HG02852 (cell line): ENCODE results near the gene ZBTB20.
A peak's percentile ranks its signal among the peaks of the same experiment; 100 is the strongest.

Source experiments
- ATAC-seq: cut with Tn5 transposase; IDR thresholded peaks from one replicate; pipeline ENCODE4 v1.9.1; 2021; ENCODE audit warnings: mild to moderate bottlenecking, moderate library complexity; ENCODE audit not compliant: unreplicated experiment

Gene ZBTB20

DNA sequence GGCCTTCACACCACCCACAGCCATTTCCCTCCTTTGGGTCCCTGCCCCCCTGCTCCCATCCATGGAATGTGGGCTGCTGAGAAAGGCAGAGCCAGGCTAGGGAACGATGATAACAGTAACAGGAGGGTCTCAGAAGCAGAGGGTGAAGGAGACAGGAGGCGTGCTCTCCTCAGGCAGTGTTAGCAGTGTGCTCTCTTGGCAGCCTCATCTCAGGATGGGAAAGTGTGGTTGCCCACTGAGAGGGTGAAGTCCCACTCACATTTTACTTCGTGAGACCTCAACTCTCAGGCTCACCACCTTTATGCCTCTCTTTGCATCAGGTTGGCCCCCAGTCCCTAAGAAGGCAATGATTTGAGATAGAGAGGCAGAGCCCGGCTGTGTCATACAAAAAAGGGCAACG, 828.8 kb downstream of the ZBTB20 start:
- no peak for ATAC-seq

GRCh38 chr3:114314282-114314681, 832.8 kb downstream of the ZBTB20 start:
- ATAC-seq: no peak

DNA sequence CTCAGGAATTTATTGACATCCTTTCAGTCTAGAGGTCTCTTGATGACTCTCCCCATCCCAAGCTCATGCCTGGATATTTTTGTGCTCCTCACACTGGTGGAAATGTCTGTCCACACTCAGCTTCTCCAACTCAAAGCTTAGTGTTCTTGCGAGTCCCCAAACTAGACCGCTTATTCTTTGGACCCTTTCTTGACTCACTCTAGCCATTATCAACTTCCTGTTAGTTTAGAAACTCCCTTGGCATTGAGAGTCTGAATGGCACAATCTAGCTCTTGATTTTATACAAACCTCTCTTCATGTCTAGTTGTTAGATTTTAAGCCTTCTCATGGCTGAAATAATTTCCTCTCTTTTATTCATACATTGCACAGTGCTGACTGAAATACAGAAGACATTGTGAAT, 833.7 kb downstream of the ZBTB20 start:
- no peak for ATAC-seq

DNA sequence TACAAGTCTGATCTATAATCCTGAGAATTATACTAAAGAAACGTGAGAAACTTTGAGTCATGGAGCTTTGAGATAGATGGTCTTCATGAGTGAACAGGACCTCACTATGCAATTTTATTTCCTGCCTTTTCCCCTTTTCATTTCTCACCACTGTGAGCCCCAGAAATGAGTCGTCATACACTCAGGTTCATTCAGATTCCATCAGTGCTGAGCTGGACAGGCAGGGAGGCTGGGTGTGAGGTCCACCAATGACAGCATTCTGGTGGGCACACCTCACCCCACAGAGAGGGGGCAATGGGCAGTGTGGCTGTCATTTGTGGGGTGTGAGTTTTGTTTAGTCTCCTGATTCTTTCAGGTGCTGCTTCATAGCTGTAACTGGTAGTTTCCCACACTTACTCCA, 836.4 kb downstream of the ZBTB20 start:
- no peak for ATAC-seq

- ATAC-seq: peak; percentile 79
These were observed 838.3 kb downstream of the ZBTB20 start for GRCh38 chr3:114308830-114309229.

GRCh38 chr3:114308377-114308776, 838.7 kb downstream of the ZBTB20 start:
- no peak for ATAC-seq

GRCh38 chr3:114307832-114308231, 839.3 kb downstream of the ZBTB20 start:
- ATAC-seq: no peak

DNA sequence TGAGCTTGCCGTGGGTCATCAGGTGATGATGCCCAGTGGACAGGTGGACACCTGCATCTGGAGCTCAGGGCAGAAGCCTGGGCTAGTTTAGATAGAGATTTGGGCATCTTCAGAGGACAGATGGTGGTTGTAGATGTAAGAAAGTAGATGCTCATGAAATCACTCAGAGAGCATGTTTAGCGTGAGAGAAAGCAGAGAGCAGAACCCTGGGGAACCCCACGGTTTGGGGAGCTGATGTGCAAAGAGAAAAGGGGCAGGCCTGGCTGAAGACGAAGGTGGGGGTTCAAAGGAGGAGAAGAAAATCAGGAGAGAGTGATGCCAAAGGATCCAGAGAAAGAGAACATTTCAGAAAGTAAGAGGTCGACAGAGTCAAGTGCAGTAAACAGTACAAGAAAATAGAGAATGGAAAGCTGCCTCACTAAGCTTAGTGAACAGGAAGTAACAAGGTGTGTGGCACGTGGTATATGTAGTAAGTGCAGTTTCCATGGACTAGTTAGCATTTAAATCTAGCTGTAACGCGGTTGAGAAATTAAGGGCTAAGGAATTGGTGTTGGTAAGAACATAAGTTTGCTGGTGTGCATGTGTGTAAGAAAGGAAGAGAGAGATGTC, 839.8 kb downstream of the ZBTB20 start:
- ATAC-seq: peak; percentile 73

DNA sequence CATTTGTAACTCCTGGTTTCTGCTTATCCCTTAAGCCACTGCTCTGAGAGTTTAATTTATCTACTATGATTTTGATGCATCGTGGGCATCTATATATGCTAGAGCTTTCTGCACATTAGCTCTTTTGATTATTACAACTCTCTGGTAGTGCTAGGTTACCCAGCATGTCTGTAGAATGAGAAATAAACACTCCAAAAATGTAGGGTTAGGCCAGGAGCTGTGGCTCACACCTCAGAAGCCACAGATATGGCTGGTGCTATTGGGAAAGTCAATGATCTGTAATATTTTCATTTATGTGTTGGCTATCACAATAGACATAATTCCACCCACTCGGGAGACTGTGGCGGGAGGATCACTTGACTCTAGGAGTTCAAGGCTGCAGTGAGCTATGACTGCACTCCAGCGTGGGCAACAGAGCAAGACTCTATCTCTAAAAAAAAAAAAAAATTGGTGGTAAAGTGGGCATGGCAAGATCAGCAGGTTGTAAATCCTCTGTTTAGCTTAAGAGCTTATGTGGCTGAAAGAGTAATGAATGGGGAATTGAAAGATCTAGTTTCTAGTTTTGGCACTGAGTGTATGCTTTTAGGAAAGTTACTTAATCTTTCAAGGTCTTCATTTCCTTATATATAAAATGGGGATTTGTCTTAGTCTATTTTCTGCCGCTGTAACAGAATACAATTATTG, 847.0 kb downstream of the ZBTB20 start:
- ATAC-seq: peak; percentile 71

GRCh38 chr3:114299421-114299820, 847.7 kb downstream of the ZBTB20 start:
- ATAC-seq: no peak

DNA sequence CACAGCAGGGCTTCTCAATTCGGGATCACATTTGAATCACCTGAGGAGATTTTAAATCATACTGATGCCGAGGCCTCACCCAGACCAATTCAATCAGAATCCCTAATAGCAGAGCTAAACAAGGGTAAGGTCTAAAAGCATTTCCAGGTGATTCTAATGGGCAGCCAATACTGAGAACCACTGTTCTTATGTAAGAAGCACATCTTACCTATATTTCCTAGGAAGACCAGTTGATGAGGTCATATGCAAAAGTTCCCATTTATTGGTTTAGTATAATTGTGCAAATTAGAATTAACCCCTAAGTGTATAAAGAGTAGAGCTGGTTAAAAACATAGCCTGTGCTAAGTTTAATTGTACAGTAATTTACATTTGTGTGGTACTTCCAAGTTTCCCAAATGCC, 851.1 kb downstream of the ZBTB20 start:
- no peak for ATAC-seq

DNA sequence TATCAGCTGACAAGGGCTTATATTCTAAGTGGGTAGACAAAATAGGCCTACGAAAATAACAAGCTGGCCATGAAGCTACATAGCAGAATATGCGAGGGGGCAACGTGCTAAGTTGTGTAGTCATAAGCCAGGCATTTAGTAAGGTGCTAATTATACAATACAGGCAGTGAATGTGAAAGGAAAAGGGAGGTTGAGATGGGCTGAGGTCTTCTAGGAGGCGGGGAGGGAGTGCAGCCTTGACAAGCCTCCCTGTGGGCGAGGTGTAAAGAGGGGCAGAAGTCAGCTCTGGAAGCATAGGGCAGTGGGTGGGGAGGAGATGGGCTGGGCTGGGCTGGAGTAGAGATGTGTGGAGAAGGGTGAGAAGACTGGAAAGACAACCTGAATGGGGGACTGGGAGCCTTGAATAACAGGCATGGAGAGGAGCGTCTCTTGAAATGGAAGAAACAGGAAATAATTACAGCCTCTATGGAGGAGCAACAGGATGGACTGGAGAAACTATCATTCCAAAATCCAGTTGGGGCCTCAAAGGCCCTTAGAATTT, 852.1 kb downstream of the ZBTB20 start:
- ATAC-seq: no peak

DNA sequence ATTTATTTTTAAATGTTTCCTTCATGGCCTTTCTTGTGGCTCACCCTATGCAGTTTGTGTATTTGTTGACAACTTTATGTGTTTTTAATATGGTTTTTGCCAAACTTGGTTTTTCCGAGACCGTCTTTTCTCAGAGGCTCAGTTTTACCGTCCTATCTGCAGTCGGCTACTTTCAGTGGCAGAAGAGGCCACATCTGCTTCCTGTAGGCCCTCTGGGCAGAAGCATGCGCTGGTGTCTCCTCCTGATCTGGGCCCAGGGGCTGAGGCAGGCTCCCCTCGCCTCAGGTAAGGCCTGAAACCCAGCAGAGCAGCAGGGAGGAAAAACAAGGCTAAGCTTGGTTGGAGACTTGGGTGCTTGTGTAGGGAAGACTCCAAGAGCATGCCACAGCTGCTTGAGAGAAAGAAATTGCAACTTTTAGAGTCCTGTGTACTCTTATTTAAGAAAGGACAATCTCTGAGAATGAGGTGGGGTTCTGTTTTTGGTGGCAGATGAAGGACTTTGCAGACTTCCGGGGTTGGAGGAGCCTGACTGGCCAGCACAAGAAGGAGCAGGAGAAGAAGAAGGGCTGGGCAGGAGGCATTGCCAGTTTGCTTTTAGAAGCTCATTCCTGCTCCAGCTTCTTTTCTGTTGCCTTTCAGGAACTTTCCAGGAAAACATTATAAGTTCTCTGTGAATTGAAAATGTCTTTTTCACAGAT, 853.1 kb downstream of the ZBTB20 start, which contains the start of gene TIGIT:
Gene TIGIT (plus strand): TSS at position 191 of the 698 bp plus-strand sequence. CDS start 34 bp downstream, at position 225.
- ATAC-seq: no peak

DNA sequence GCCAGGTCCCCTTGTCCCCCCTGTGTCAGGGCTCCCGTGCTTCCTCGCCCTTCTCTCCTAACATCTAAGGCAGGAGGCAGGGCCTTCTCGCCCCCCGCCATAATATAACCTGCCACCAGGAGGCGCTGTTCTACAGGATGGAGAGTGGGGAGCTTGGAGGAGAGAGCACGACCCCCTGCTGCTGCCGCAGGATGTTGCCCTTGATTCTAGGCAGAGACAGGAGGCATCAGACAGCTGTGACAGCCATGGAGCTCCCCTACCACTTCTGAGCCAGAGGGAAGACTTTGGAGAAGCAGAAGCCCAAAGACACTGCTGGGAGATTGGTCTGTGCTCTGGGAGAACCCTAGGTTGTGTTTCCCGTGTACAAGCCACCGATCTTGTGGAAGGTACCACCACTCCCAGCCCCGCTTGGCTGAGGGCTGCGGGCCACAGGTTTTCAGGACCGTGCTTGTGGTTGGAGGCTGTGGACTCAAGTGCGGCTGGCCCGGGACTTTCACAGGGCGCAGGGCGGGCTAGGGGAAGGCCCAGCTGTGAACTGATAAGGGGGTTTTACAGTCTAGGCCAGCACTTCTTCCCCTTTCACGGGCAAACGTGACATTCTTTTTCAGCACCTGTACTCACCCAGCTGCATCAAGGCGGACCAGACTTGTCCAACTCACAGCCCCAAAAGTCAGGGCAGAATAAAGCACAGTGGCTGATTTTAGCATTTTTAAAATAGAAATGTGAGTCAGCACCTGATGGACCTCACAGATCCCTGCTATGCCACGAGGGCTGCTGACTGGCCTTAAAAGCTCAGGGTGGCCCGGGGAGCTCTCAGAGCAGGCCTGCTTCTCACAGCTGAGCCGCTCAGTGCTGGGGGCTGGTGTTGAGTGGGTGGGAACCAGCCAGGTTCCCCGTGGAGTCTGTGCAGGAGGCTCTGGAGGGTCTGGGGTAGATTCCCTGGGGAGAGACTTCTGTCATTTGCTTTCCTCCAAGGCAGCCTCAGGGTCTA, 855.9 kb downstream of the ZBTB20 start:
- ATAC-seq: peak; percentile 91

DNA sequence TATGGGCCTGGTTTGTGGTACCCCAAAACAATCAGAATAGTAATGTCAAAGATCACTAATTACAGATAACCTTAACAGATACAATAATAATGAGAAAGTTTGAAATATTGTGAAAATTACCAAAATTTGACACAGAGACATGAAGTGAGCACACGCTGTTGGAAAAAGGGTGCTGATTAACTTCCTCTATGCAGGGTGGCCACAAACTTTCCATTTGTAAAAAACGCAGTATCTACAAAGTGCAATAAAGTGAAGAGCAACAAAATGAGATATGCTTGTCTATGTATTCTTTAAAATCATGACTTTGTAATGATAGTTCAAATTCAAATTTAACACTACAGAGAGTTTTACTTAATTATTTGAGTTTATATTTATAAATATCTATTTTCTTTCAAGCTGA, 860.8 kb downstream of the ZBTB20 start:
- no peak for ATAC-seq

GRCh38 chr3:114285648-114286230, 861.3 kb downstream of the ZBTB20 start:
- no peak for ATAC-seq

GRCh38 chr3:114284644-114285043, 862.4 kb downstream of the ZBTB20 start:
- ATAC-seq: no peak
